Stimulated activated CD4-positive, alpha-beta T cell treated with anti-CD3 and anti-CD28 coated beads, Interleukin-2, amount 100 ng/mL, for 4 hours (primary cell): ENCODE results near the gene TRAPPC12.
"Not testable (repeated sequence)": the region's sequence is repeated elsewhere in the genome, so short reads cannot be mapped to it uniquely, and the experiment has no call there.

Source experiments
- DNase-seq: peaks from one replicate; pipeline ENCODE4 v3.0.0-alpha.2; 2020; ENCODE audit warnings: low read depth

TRAPPC12 gene

DNA sequence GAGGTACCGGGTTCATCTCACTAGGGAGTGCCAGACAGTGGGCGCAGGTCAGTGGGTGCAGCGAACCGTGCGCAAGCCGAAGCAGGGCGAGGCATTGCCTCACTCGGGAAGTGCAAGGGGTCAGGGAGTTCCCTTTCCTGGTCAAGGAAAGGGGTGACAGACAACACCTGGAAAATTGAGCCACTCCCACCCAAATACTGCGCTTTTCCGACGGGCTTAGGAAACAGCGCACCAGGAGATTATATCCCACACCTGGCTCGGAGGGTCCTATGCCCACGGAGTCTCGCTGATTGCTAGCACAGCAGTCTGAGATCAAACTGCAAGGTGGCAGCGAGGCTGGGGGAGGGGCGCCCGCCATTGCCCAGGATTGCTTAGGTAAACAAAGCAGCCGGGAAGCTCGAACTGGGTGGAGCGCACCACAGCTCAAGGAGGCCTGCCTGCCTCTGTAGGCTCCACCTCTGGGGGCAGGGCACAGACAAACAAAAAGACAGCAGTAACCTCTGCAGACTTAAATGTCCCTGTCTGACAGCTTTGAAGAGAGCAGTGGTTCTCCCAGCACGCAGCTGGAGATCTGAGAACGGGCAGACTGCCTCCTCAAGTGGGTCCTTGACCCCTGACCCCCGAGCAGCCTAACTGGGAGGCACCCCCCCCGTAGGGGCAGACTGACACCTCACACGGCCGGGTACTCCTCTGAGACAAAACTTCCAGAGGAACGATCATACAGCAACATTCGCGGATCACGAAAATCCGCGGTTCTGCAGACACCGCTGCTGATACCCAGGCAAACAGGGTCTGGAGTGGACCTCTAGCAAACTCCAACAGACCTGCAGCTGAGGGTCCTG, 9.9 kb upstream of the TRAPPC12 start:
- DNase-seq = not testable (repeated sequence)

DNA sequence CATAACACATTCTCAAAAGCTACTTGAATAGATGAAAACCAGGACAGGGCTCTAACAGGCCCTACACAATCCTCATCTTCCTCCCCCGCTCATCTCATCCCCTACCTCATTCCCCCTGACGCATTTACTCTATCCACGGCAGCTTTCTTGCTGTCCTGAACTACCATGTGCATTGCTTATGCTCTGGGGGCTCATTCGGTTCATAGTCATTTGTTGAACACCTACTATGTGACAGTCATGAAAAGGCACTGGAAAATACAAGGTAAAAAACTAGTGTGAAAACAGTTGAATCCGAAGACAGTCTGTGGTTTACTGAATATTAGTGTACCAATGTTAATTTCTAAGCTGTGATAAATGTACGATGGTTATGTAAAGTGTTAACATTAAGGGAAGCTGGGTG, 2.7 kb upstream of the TRAPPC12 start:
- DNase-seq = no peak

DNA sequence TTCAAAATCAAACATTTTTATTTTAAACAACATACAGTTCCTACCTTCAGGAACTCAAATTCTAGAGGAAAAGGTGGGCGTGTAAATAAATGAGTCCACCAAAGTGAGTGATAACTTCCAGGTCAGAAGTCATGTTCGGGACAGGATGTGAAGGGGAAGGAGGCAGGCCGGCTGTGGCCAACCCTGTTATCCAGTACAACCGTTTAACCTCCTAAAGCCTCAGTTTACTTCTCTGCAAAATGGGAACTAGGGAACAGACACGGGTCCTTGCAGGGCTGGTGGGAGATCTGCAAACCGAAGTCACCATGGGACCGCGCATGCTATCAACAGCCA, 2.2 kb upstream of the TRAPPC12 start:
- no peak for DNase-seq

DNA sequence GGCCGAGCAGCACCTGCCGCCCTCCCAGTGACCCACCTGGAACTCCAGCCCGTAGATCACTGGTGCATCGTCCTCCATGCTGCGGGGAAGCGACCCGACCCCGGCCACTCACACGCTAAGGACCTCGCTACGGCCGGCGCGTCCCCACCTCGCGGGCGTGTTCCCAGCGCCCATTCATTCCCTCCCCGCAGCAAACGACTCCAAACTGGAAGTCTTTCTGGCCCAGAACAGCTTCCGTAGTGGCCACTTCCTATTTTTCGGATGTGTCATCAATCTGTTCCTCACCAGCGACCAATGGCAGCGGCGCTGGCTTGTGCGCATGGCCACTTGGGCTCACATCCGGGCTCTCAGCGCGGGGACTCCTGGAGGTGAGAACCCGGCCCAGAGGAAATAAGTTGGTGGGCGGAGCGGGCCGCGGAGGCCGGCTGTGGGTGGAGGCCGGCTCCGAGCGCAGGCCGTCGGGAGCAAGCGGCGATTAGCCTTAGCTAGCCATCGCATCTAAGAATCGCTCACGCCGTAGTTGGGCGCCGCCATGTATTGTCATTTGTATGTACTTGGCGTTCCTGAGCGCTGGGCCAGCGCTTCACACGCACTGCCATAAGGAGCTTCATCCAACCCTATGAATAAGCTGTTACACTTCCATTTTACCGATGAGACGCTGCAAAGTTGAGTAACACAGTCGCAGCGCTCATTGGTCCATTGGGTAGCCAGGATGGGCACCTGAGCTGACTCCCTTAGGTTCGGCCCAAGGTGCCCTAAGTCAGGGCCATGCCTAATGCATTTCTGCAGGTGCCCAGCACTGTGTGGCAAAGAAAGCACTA, 1.7 kb upstream of the TRAPPC12 start, which contains the start of gene EIPR1:
Gene EIPR1, minus strand, starts transcription at position 207 of the 821 bp plus-strand sequence. Its CDS starts 129 bp downstream, at position 78.
- DNase-seq = peak; percentile 92

DNA sequence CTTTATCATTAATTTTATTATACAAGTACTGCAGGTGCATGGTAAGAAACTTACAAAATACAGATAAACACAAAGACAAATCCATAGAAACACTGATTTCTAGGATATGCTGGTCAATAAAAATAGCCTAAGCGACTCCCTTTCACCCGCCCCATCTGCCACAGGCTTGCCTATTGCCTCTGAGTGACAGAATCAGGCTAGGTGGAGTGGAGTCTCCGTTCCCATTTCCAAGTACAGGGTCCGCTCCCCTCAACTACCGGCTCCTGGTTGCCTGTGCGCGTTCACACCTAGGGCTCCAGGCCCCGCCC, 201 bp upstream of the TRAPPC12 start:
- DNase-seq = no peak

DNA sequence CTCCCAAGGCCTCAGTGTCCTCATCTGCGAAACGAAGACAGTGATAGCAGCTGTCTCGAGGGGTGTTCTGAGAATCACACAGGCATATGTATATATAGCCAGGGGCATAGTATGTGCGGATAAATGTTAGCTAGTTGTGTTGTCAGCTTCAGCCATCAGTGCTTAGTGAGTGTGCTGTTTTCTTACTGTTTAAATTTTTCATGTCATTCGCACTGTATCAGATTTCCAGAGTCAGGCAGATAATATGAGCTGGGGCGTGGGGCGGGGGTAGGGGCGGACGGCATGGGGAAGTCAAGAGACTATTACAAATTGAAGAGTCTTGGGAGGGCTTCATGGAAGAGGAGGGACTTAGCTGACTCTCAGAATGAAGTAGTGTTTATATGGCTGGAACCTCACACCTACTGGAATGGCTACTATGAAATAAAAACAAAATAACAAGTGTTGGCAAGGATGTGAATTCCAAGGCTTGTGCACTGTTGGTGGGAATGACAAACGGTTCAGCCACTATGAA, 7.0 kb downstream of the TRAPPC12 start:
- no peak for DNase-seq

DNA sequence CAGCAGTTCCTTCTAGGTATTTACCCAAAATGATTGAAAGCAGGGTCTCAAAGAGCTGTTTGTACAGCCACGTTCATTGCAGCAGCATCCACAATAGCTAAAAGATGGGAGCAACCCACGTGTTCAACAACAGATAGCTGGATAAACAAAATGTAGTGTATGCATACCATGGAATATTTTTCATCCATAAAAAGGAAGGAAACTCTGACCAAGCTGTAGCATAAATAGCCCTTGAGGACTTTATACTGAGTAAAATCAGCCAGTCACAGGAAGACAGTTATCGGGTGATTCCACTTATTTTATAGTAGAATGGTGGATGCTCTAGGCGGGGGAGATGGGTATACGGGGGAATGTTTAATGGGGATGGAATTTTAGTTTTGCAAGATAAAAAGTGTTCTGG, 7.5 kb downstream of the TRAPPC12 start:
- no peak for DNase-seq

DNA sequence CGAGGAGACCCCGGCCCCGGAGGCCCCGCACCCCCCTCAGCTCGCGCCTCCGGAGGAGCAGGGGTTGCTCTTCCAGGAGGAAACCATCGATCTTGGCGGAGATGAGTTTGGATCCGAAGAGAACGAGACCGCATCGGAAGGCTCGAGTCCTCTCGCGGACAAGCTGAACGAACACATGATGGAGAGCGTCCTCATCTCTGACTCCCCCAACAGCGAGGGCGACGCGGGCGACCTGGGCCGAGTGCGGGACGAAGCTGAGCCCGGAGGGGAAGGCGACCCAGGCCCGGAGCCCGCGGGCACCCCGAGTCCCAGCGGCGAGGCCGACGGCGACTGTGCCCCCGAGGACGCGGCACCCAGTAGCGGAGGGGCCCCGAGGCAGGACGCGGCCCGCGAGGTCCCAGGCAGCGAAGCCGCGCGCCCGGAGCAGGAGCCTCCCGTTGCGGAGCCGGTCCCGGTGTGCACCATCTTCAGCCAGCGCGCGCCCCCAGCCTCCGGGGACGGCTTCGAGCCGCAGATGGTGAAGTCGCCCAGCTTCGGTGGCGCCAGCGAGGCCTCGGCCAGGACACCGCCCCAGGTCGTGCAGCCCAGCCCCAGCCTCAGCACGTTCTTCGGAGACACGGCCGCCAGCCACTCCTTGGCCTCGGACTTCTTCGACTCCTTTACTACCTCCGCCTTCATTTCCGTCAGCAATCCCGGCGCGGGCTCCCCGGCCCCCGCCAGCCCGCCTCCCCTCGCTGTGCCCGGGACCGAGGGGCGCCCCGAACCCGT, 8.3 kb downstream of the TRAPPC12 start:
- DNase-seq = no peak

DNA sequence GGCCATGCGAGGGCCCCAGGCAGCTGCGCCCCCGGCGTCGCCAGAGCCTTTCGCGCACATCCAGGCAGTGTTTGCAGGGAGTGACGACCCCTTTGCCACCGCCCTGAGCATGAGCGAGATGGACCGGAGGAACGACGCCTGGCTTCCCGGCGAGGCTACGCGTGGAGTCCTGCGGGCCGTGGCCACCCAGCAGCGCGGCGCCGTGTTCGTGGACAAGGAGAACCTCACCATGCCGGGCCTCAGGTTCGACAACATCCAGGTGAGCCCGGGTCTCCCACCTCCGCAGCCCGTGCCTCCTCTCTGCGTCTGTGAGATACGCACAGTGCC, 8.9 kb downstream of the TRAPPC12 start:
- DNase-seq = no peak

DNA sequence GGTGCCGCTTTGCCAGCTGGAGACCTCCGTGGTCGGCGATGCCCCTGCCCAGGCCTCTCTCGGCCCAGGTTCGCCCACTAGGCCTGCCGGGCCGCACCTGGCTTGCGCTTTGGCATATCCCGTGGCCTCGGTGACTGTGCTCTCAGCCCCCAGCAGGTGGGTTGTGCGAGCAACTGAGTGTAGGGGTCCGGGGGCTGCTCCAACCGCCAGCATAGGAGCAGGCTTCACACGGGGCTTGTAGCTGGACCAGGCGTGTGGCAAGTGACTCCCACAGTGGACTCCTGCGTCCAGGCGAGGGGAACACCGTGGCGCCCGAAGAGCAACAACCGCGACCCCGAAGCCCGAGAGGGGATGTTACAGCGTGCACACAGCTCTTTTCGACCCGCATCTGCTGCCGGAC, 9.7 kb downstream of the TRAPPC12 start:
- DNase-seq = no peak

DNA sequence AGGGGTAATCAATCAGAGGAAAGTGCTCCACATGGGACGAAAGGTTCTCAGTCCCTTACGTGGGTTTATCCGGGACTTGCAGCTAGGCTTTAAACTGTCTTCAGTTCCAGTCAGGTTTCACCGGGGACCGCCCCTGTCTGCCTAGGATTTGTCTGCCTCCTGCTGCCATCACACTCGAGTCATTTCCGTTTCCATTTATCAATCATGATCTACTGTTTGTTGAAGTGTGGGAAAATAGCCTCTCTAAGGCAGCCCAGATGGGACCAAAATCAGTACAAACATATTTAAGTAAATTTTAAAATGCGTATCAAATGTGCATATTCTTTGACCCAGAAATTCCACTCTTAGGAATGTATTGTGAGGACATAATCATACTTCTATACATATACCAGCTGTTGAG, 10.5 kb downstream of the TRAPPC12 start:
- no peak for DNase-seq

DNA sequence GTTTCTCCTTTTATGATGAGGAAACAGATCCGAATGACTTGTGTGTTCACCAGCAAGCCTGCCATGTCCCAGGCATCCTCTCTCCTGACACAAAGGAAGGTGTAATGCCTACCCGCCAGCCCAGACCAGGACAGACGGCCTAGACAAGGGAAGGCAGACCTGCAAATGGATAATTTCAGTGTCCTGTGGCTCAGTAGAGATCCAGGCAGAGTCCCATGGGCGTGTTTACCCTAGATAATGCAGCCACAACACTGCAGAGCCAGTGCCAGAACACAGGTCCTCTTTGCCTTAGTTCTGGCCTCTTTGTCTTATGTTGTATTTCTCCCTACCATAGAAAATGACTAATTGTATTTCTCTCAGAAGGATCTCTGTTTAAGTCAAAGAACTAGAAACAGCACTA, 12.7 kb downstream of the TRAPPC12 start:
- no peak for DNase-seq

DNA sequence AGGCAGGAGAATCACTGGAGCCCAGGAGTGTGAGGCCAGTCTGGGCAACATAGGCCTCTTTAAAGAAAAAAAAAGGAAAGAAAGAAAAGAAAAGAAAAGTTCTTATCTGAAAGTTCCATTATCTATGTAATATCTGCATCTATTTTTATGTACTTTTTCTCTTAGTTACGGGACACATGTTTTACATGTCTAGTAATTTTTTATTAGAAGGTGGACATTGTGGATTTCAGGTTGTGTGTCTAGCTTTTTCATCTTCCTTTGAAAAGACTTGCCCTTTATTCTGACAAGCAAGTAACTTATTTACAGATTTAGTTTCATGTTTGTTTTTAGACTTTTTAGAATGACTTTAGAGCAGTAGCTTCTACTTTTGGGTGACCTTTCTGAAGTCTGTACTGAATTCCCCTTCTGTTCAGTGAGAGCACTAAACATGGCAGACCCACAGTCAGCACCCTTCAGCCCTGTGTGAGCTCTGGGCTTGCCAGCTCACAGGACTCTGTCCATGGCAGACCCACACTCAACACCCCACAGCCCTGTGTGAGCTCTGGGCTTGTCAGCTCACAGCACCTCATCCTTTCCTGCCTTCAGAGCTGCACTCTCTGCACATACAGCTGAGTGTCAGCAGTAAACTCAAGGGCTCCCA, 17.5 kb downstream of the TRAPPC12 start:
- no peak for DNase-seq

DNA sequence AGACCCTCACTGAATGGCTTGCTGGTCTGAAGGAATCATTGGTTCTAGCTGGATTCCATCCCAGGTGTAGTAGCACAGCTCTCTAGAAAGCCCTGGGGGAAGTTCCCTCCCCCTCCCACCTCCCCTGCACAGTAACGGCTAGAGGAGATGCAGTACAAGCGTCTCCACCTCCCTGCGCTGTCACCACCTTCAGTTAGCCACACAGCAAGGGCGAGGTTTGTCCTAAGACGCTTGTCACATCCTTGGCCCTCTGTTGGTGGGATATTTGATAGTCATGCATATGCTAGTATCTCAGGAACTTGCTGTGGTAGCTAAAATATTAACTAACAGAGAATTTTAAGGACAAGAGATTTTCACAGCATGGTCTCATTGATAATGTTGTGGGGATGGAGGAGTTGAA, 19.4 kb downstream of the TRAPPC12 start:
- DNase-seq = no peak

DNA sequence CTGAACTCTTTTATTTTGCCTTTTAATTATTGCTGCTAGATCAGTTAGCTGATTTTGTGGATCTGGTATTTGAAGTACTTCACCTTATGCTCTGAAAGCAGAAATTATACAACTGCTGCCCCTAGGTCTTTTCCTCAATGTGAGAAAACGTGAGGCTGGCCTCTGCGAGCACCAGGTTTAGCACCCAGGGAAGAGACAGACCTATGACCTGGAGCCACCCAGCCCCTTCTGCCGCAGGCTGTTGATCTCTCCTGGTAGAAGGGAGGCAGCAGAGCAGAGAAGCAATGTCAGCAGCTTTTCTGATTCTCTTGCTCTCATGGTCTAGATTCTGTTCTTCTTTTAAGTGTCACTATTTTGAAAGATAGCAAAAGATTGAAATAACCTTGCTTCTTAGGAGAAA, 19.9 kb downstream of the TRAPPC12 start:
- DNase-seq = no peak

DNA sequence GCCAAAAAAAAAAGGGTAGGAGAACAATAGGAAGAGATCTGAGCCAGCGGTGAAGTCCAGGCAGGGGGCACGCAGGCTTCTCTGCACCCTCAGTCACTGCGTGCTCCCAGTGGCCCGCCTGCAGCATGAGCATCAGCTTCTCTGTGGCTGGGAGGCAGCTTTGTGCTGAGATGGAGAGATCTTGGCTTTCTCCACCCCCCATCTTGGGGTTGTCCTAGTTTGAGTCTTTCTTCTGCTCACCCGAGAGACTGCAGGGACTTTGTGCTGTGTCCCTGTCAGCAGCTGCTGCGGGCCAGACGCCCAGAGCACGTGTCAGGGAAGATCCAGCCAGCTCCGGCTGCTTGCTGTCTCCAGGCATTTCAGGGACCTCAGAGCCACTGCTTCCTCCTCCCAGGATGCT, 20.3 kb downstream of the TRAPPC12 start:
- no peak for DNase-seq

DNA sequence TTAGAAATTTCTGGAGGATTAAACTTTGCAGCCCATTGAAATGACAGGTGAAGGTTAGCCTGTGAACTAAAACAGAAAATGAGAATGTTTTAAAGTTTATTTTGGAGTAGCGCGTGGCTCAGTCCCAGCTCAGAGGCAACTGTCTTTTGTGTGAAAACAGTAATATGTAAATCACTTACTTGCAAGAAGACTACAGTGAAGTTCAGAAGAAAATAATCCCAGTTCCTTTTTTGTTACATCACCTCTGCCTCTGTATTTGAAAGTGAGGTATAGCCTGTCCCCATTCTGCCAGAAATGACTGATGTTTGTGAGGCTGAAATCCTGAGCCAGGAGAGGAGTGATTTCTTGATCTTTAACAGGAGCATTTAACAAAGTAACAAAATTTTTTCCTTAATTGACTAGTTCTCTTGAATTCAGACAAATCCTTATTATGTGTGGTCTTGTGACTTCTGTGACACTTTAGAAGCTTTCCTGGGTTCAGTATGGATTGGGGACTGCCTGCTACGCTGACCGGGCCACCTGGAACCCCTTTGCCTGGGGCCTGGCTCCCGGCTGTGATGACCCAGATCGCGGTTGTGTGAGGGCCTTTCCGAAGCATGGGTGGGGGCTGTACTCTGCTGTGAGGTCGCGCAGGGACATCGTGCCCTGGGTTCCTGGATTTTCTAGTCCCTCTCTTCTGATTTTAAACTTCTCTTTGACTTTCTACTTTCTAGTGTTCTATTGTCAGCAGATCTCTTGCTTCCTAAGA, 24.3 kb downstream of the TRAPPC12 start:
- DNase-seq = no peak

DNA sequence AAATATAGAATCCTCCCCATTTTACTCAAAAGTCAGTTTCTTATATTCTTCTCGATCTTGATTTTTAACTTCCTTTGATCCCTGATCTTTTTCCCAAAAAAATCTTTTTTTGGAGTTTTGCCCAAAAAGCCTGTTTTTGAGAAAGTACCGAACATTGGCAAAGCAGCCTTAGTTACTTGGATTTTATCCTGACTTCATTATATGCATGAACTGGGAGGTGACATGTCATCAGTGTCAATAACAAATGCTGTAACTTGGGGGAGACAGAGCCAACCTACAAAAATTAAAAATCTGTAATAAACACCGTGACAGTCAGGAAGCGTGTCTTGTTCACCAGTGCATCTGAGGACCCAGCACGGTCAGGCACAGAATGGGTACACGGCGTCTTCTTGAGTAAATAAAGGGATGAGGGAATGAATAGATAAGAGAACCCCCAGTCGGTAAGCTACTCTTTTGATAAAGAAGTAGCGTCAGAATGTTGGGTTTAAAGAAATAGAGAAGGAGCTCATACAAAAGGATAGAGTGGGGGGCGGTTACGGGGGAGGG, 24.9 kb downstream of the TRAPPC12 start:
- no peak for DNase-seq

DNA sequence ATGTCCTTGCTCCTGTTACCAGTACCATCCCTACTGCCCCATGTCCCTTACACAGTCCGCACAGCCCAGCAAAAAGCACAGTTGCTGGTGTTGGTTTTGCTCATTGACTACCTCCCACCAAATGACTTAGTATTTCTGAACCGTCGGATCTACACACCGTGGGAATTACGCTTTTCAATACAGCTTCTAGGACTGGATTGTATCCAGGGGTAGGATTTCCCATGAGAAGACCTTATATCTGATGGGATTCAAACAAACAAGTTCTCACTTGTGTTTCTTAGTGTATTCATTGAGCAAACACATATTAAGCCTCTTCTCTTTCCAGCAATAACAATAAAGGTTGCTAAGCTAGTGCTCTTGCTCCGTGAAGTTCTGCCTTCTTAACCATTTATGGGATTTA, 25.8 kb downstream of the TRAPPC12 start:
- no peak for DNase-seq

DNA sequence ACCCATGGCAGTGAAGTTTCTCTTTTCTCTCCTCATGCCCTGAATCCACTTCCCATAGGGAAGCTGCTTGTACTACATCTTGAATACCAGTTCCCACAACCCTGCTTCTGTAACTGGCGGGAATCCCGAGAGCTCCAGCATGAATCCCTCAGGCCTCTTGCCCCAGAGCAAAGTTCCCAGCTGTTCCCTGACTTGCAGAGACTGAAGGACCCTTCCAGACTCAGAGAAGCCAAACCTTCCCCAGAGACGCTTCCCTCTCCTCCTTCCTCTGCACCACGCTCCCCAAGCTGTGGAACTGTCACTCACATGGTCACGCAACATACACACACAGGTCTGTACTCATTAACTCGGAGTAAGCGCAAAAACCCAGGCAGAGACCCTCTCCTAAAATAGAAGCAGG, 26.4 kb downstream of the TRAPPC12 start:
- no peak for DNase-seq

DNA sequence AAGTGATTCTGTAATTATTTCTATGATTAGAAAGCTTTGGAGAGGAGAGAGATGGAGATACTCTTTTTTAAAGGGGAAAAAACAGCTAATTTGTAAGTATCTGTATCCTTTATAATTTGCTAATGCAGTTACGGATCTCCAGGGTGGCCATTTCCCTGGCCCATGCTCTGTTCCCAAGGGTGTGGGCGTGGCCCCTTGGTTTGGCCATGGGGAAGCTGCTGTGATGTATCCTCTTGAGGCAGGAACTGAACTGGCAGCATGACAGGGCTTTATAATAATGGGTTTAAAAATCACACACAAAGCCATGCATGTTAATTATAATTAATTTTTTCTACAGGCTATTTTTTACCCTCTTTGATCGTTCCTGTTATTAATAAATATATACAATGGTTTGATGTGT, 27.0 kb downstream of the TRAPPC12 start:
- DNase-seq = no peak
